ENCODE measurements around the gene POLR3B. TPM values are rescaled to one million over a fixed set of nuclear protein-coding genes. Genes with fewer than 3 reads are reported as not detected.

POLR3B gene
- total RNA-seq, 2 experiments from 2014 or later = 14.7 to 17.6 TPM

DNA sequence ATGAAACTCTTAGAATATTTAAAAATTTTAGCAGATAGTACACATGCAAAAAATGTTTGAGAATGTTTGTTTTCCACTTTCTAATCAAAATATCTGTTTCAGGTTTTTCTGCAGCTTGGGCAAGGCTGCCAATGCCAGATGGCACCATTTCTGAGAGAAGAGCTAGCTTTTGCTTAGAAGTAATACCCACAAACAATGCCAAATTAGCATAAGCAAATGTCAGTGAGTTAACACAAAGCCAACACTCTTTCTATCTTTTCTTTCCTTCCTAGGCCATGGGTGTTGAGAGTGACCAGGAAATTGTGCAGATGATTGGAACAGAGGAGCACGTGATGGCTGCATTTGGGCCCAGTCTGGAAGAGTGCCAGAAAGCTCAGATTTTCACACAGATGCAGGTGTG, 35.2 kb downstream of the POLR3B start:
- H2AFZ ChIP-seq (ENCODE audit: low read length) = no peak overlapping the region
- H3K9me3 ChIP-seq (ENCODE audit: low read length) = no peaks in the 10 kb centered on the region
- peaks cover 71% of the 10 kb centered on the region for H3K36me3 ChIP-seq (ENCODE audit: insufficient read depth, low read length)
- no peak overlapping the region for H3K4me3 ChIP-seq (ENCODE audit: low read depth, low read length, poor library complexity, severe bottlenecking)
- DNase-seq (ENCODE audit: low spot score) = no peak
- no peak overlapping the region for H3K4me2 ChIP-seq (ENCODE audit: low read length)
- no peaks in the 10 kb centered on the region for H4K20me1 ChIP-seq (ENCODE audit: insufficient read depth, low read length)
- intact Hi-C loops (cut with micrococcal nuclease; ENCODE audit: unreplicated experiment) = no loop called here
- no peaks in the 10 kb centered on the region for H3K9me2 ChIP-seq (ENCODE audit: insufficient read depth, low read length)
- CTCF ChIA-PET (ENCODE audit: unreplicated experiment) = no interaction called here
- H3K79me2 ChIP-seq (ENCODE audit: insufficient read depth, low read depth, low read length) = no peaks in the 10 kb centered on the region
- no peaks in the 10 kb centered on the region for H3K4me1 ChIP-seq (ENCODE audit: insufficient read depth, low read length, poor library complexity, severe bottlenecking)
- no peak overlapping the region for H3K27ac ChIP-seq (ENCODE audit: low read depth, low read length, poor library complexity, severe bottlenecking)
- BruUV-seq (replicated peaks) = no TSS peak
- POLR2A ChIA-PET = no interaction called here
- no peak for TF ChIP-seq CTCF (conservative IDR thresholded peaks at IDR 0.05; ENCODE audit: low read length)
- TF ChIP-seq EZH2phosphoT487 (IDR thresholded peaks at IDR 0.05; ENCODE audit: borderline replicate concordance, low read depth, low read length) = no peak

GRCh38 chr12:106409878-106410277, 52.3 kb downstream of the POLR3B start:
- Histone ChIP-seq H3K9me3 (ENCODE audit: low read length) (no peaks in the 10 kb centered on the region), H3K79me2 (ENCODE audit: insufficient read depth, low read depth, low read length) (no peaks in the 10 kb centered on the region), H3K4me3 (ENCODE audit: low read depth, low read length, poor library complexity, severe bottlenecking) (no peak overlapping the region), H3K4me1 (ENCODE audit: insufficient read depth, low read length, poor library complexity, severe bottlenecking) (no peaks in the 10 kb centered on the region), H3K9me2 (ENCODE audit: insufficient read depth, low read length) (no peaks in the 10 kb centered on the region), H3K36me3 (ENCODE audit: insufficient read depth, low read length) (peaks cover 58% of the 10 kb centered on the region), H3K4me2 (ENCODE audit: low read length) (no peak overlapping the region), H2AFZ (ENCODE audit: low read length) (no peak overlapping the region), H3K27ac (ENCODE audit: low read depth, low read length, poor library complexity, severe bottlenecking) (no peak overlapping the region), H4K20me1 (ENCODE audit: insufficient read depth, low read length) (no peaks in the 10 kb centered on the region)
- BruUV-seq (replicated peaks) = no TSS peak
- CTCF ChIA-PET (ENCODE audit: unreplicated experiment) = no interaction called here
- POLR2A ChIA-PET = no interaction called here
- TF ChIP-seq EZH2phosphoT487 (IDR thresholded peaks at IDR 0.05; ENCODE audit: borderline replicate concordance, low read depth, low read length) (no peak), CTCF (conservative IDR thresholded peaks at IDR 0.05; ENCODE audit: low read length) (no peak)
- DNase-seq (ENCODE audit: low spot score) = no peak
- intact Hi-C loops (cut with micrococcal nuclease; ENCODE audit: unreplicated experiment) = no loop called here

DNA sequence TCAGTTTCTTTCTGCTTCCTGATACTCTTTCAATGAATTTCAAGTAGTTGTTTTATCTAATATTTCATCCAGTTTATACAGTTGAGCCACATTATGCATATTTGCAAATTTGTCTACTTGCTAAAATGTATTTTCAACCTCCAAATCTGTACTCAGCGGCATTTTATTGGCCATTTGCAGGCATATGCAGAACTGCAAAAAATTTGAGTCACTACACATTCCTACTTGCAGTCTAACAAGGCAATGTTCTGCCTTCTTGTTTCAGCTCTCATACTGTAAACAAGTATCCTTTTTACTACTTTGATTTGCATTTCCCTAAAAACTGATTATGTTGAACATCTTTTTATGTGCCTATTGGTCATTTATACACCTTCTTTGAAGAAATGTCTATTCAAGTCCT, 55.0 kb downstream of the POLR3B start:
- H3K9me3 ChIP-seq (ENCODE audit: low read length) = no peaks in the 10 kb centered on the region
- no peak for DNase-seq (ENCODE audit: low spot score)
- ChIA-PET POLR2A (interaction anchor here (0.8 kb wide), 1 partner anchor 33 kb away, joined by 4 read pairs; no protein-coding TSS in a partner anchor), CTCF (ENCODE audit: unreplicated experiment) (no interaction called here)
- no peaks in the 10 kb centered on the region for H3K9me2 ChIP-seq (ENCODE audit: insufficient read depth, low read length)
- no peaks in the 10 kb centered on the region for H3K4me1 ChIP-seq (ENCODE audit: insufficient read depth, low read length, poor library complexity, severe bottlenecking)
- intact Hi-C loops (cut with micrococcal nuclease; ENCODE audit: unreplicated experiment) = no loop called here
- no peak overlapping the region for H3K27ac ChIP-seq (ENCODE audit: low read depth, low read length, poor library complexity, severe bottlenecking)
- no TSS peak for BruUV-seq (replicated peaks)
- no peak overlapping the region for H2AFZ ChIP-seq (ENCODE audit: low read length)
- H3K4me2 ChIP-seq (ENCODE audit: low read length) = no peak overlapping the region
- H3K79me2 ChIP-seq (ENCODE audit: insufficient read depth, low read depth, low read length) = no peaks in the 10 kb centered on the region
- H3K36me3 ChIP-seq (ENCODE audit: insufficient read depth, low read length) = peaks cover 69% of the 10 kb centered on the region
- H4K20me1 ChIP-seq (ENCODE audit: insufficient read depth, low read length) = no peaks in the 10 kb centered on the region
- H3K4me3 ChIP-seq (ENCODE audit: low read depth, low read length, poor library complexity, severe bottlenecking) = no peak overlapping the region
- TF ChIP-seq EZH2phosphoT487 (IDR thresholded peaks at IDR 0.05; ENCODE audit: borderline replicate concordance, low read depth, low read length) (no peak), CTCF (conservative IDR thresholded peaks at IDR 0.05; ENCODE audit: low read length) (no peak)

All from OCI-LY7 (cell line).